Cardiac fibroblast (primary cell): ENCODE measurements around the gene AKAP7.
"Not testable (repeated sequence)": the region's sequence is repeated elsewhere in the genome, so short reads cannot be mapped to it uniquely, and the experiment has no call there.

ENCODE experiments used
- DNase-seq, 2 donors: peaks; one replicate each; pipeline versions ENCODE4 v3.0.0 to v3.0.0-alpha.2; 2010; ENCODE audit warnings: low read depth in 2 of 2
- H3K4me3 ChIP-seq, 2 donors: replicated peaks in 1 of 2; 1 replicate in 1 of 2; 2 replicates in 1 of 2; pipeline ENCODE4 v1.5.1; 2011; ENCODE audit warnings: low read depth in 2 of 2, low read length in 2 of 2, mild to moderate bottlenecking in 2 of 2, moderate library complexity in 1 of 2
- TF ChIP-seq, protein P1 (sequence below): IDR thresholded peaks from one replicate; pipeline ENCODE4 v1.5.1; 2011; ENCODE audit warnings: low read depth, mild to moderate bottlenecking, low read length, inconsistent platforms

Gene AKAP7

DNA sequence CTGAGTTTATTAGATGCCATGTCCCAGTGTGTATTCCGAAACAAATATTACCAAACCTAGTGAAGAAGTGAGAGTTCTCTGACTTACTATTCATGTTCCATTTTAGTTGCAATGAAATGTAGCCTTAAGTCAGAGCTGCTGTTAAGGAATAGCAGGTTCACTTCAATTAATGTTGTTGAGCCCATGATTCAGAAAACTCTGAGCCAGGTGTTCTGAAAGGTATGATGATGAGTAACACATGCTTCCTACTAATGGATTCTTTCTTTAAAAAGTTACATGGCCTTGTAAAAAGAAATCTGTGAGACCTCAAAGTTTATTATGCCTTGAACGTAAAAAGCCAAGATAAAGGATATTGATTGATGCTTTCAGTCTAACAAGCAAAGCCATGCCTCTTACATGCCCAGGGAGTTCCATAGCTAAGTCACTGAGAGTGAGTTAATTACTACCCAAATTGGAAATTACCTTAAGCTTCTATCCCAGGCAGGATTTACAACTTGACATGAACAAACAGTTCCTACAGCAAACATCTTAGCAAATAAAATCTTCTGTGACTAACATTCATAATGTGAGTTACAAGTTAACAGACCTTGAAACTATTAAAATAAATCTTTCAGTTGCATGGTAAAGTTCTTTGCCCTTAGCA is 122.9 kb downstream of the AKAP7 start:
- H3K4me3 ChIP-seq, result no peak overlapping the region
- TF ChIP-seq, protein P1, sequence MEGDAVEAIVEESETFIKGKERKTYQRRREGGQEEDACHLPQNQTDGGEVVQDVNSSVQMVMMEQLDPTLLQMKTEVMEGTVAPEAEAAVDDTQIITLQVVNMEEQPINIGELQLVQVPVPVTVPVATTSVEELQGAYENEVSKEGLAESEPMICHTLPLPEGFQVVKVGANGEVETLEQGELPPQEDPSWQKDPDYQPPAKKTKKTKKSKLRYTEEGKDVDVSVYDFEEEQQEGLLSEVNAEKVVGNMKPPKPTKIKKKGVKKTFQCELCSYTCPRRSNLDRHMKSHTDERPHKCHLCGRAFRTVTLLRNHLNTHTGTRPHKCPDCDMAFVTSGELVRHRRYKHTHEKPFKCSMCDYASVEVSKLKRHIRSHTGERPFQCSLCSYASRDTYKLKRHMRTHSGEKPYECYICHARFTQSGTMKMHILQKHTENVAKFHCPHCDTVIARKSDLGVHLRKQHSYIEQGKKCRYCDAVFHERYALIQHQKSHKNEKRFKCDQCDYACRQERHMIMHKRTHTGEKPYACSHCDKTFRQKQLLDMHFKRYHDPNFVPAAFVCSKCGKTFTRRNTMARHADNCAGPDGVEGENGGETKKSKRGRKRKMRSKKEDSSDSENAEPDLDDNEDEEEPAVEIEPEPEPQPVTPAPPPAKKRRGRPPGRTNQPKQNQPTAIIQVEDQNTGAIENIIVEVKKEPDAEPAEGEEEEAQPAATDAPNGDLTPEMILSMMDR, result no peak
- DNase-seq, result no peak

DNA sequence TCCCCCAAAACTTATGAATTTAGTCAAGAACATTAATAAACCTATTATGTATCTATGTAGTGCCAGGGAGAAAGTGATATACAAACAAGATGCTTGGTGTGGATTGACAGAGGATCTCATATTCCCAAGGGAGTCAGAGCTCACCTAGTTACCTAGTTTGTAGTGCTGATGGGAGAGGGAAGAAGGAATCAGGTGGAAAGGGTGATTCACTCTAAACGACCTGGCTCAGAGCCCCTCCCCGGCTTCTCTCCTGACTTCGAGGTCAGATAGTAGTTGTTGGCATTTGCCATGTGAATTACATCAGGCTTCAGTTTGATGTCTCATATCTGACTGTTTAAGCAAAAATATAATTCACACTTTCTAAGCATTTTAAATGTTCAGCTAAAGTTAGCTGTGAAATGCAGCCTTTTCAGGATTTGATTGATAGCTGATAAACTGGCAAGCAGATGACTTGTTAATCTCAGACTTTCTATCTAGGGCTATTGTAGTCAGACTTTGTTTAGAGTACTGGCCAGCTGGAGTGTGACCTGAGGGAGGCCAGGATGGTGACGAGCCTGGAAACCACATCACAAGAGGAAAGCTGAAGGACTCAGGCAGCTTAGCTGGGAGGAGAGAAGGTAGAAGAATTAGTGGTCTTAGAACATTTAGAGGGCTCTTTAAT is 123.7 kb downstream of the AKAP7 start:
- no peak overlapping the region for H3K4me3 ChIP-seq
- TF ChIP-seq, protein P1, result no peak
- DNase-seq, result no peak

DNA sequence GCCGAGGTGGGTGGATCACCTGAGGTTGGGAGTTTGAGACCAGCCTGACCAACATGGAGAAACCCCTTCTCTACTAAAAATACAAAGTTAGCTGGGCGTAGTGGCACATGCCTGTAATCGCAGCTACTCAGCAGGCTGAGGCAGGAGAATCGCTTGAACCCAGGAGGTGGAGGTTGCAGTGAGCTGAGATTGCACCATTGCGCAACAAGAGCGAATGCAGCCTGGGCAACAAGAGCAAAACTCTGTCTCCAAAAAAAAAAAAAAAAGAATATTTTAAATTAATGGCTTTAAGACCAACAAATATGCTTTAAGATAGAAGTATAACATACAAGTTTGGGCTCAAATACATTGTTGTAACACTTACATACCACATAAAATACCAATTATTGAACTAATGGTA is 125.7 kb downstream of the AKAP7 start:
- DNase-seq, H3K4me3 ChIP-seq: not testable (repeated sequence)

DNA sequence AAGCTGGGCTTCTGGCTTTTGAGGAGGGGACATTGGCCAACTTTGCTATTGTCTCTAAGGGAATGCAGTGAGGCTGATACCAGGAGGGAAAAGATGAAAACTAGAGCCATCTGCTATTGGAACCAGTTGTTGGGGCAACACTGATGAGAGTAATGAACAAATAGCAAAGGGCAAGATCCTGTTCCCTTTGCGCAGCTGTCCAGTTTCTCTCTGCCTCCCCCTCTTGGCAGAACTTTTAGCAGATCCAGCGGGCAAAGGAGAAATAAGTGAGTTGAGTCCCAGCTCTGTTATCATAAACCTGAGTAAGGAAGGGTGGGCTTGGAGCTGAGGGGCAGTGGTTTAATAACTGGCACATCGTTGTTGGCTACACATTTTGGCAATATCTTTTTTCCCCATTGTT is 126.8 kb downstream of the AKAP7 start:
- DNase-seq, result no peak
- no peak overlapping the region for H3K4me3 ChIP-seq
- TF ChIP-seq, protein P1, result no peak

DNA sequence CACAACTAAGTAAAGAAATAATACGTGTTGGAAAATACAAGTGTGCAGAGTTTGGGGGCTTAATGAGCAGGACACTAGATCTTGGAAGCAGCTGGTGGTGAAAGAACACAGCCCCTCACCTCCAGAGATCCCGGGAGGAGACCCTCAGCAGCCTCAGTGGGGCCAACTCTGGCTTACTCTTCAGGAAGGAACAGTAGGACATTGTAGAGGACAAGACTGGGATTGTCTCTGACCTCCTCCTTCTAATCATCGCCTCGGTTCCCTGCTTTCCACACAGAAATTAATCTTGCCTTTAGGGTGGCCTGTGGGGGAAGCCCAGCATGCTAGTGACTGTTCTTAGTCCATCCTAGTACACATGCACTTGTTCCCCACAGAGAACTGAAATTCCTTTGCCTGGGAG is 130.7 kb downstream of the AKAP7 start:
- TF ChIP-seq, protein P1, result no peak
- no peak overlapping the region for H3K4me3 ChIP-seq
- DNase-seq, result no peak

DNA sequence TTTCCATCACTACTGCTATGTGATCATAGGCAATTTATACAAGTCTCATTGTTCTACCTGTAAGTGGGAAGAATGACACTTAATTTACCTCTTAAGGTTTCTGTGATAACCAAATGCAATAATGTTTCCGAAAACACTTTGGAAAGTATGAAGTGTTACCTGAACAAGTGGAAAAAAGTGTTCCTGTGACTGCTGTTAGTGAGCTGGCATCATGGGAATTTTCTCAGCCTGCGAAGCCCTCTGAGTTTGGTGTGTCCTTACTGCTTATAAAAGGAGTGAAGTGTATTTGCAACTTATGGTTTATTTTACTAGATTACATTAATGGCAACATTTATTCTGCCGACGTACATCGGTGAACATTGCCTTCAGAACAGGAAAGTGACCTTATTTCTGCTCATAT is 133.0 kb downstream of the AKAP7 start:
- no peak for DNase-seq
- H3K4me3 ChIP-seq, result no peak overlapping the region
- TF ChIP-seq, protein P1, result no peak

DNA sequence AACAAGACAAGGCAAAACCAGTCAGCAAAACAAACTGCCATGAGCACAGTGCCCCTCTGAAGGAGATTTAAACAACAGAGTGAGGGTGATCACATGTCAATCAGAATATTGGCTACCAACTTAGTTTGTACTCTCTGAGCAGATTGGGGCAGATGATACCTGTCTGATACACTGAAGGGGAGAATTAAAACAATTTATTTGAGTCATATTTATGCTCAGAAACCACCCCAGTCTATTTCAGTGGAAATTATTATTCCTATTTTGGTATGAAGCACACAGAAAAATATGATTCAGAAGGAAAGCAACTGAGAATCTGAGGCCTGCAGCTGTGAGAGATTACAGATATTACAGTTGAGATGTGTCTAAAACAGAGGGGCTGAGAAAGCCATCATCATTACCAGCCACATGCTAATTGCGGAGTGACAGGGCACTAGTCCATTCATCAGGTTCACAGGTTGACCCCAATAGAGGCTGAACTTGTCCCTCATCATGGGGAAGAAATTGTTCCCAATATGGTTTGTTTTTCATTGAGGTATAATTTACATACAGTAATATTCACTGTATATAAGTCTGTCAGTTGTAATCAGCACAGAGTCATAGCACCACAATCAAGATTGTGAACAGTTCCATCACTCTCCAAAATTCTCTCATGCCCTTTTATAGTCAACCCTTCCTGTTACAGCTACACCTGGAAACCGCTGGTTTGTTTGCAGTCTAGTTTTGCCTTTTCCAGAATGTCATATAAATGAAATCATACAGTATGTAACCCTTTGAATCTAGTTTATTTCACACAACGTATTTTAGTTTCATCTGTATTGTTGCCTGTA is 134.5 kb downstream of the AKAP7 start:
- TF ChIP-seq, protein P1, result no peak
- H3K4me3 ChIP-seq, result no peak overlapping the region
- no peak for DNase-seq
